OCI-LY7 (cell line): ENCODE data around the gene COX4I1.

Experiments
- CTCF ChIP-seq: fragments of 200-600 bp; sonication (generic); conservative IDR thresholded peaks from 2 replicates; pipeline ENCODE4 v1.5.1; 2014; ENCODE audit warnings: mild to moderate bottlenecking, antibody characterized with exemption, low read length, moderate library complexity, mixed read lengths
- EZH2phosphoT487 ChIP-seq: fragments of 200-600 bp; sonication (generic); IDR thresholded peaks from 2 replicates; pipeline ENCODE4 v1.6.1; 2018; ENCODE audit warnings: low read depth, borderline replicate concordance, mild to moderate bottlenecking, mixed run types, antibody characterized with exemption, low read length, moderate library complexity, mixed read lengths

- TF ChIP-seq CTCF, result no peak
- no peak for TF ChIP-seq EZH2phosphoT487
Observed at GRCh38 chr16:85829751-85830445, 30.4 kb downstream of the COX4I1 start.
